ENCODE data around the gene GRK4. TPM values are rescaled to one million over a fixed set of nuclear protein-coding genes. Genes with fewer than 3 reads are reported as not detected.

GRK4 gene
- total and polyA plus RNA-seq, 2 of the 8 experiments (the other 6 are each of a cell fraction or from before 2014, with no cell fraction given) = 0.77 to 1.8 TPM

DNA sequence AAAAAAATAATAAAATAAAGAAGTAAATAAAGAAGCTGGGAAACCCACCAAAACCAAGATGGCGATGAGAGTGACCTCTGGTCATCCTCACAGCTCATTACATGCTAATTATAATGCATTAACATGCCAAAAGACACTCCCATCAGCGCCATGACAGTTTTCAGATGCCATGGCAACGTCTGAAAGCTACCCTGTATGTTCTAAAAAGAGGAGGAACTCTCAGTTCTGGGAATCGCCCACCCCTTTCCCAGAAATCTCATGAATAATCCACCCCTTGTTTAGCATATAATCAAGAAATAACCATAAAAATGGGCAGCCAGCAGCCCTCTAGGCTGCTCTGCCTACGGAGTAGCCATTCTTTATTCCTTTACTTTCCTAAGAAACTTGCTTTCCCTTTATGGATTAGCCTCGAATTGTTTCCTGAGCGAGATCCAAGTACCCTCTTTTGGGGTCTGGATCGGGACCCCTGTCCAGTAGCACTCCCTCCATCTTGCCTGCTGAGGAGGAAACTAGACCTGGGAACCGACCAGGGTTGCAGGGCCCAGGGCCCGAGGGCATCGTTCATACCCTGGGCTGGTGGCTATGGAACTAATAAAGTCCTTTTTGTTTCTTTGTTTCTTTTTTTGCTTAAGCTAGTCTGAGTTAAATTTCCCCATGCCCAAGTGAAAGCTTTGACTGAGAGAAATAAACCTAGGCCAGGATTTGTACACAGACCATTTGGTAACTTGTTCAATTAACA lies 80.1 kb downstream of the GRK4 start (continued):
- TF ChIP-seq TEAD4 (IDR thresholded peaks at IDR 0.05; ENCODE audit: low read depth, low read length) = no peak
- no peak for TF ChIP-seq GABPA (IDR thresholded peaks at IDR 0.05; ENCODE audit: borderline replicate concordance, insufficient read depth, low read length)
- no peak for TF ChIP-seq YY1 (IDR thresholded peaks at IDR 0.05; ENCODE audit: low read depth, low read length)
